Smooth muscle cell (in vitro differentiated cells): Measurements from ENCODE around the gene SLC19A3. TPM values are rescaled to one million over a fixed set of nuclear protein-coding genes. Genes with fewer than 3 reads are reported as not detected.

Experiments
- DNase-seq: peaks from one replicate; lab custom pipeline; 2025; ENCODE audit not compliant: unreplicated experiment; lab: John Stamatoyannopoulos, UW
- H2AFZ ChIP-seq: fragments of 200-600 bp; sonication (generic); 2 replicates; pipeline ENCODE4 v1.6.0; 2016; ENCODE audit warnings: antibody characterized with exemption, low read depth, mild to moderate bottlenecking
- H3F3A ChIP-seq: fragments of 200-600 bp; sonication (generic); 2 replicates; pipeline ENCODE4 v1.6.0; 2017; ENCODE audit warnings: antibody characterized with exemption, low read depth
- H3K27ac ChIP-seq: fragments of 200-600 bp; sonication (generic); 2 replicates; pipeline ENCODE4 v1.5.1; 2016; ENCODE audit warnings: low read depth, mild to moderate bottlenecking
- H3K27me3 ChIP-seq: fragments of 200-600 bp; sonication (generic); 2 replicates; pipeline ENCODE4 v1.6.1; 2016; ENCODE audit warnings: low read depth, mild to moderate bottlenecking
- H3K36me3 ChIP-seq: fragments of 200-600 bp; sonication (generic); 2 replicates; pipeline ENCODE4 v1.5.1; 2016; ENCODE audit warnings: low read depth
- H3K4me1 ChIP-seq: fragments of 200-600 bp; sonication (generic); 2 replicates; pipeline ENCODE4 v1.5.1; 2016; ENCODE audit warnings: low read depth
- H3K4me2 ChIP-seq: fragments of 200-600 bp; sonication (generic); 2 replicates; pipeline ENCODE4 v1.6.0; 2016; ENCODE audit warnings: mild to moderate bottlenecking
- H3K4me3 ChIP-seq: fragments of 200-600 bp; sonication (generic); 2 replicates; pipeline ENCODE4 v1.5.1; 2016; ENCODE audit warnings: mild to moderate bottlenecking
- H3K79me2 ChIP-seq: fragments of 200-600 bp; sonication (generic); 2 replicates; pipeline ENCODE4 v1.6.0; 2016; ENCODE audit warnings: low read depth, mild to moderate bottlenecking
- H3K9ac ChIP-seq: fragments of 200-600 bp; sonication (generic); 2 replicates; pipeline ENCODE4 v1.6.0; 2016; ENCODE audit warnings: low read depth
- H3K9me3 ChIP-seq: fragments of 200-600 bp; sonication (generic); replicated peaks from 2 replicates; pipeline ENCODE4 v1.5.1; 2016; ENCODE audit warnings: low read depth
- H4K20me1 ChIP-seq: fragments of 200-600 bp; sonication (generic); 2 replicates; pipeline ENCODE4 v1.6.0; 2016; ENCODE audit warnings: low read depth
- CTCF ChIP-seq: fragments of 200-600 bp; sonication (generic); IDR thresholded peaks from 2 replicates; pipeline ENCODE4 v1.5.1; 2017; ENCODE audit warnings: borderline replicate concordance, mild to moderate bottlenecking, antibody characterized with exemption; ENCODE audit not compliant: insufficient read depth, poor library complexity, severe bottlenecking
- WGBS: methylation state at CpG from one replicate; pipeline ENCODE4 v1.1.7; 2016; ENCODE audit warnings: low lambda C conversion rate; 5-methylcytosine and 5-hydroxymethylcytosine counted together
- polyA plus RNA-seq: library from polyadenylated mRNA; unstranded; fragments of >200 nt; fragmentation: Nextera tagmentation; extraction: Ambion mirVana; gene quantifications from 2 replicates; pipeline ENCODE4 v1.2.1, GENCODE V29; 2016
- total RNA-seq: library from RNA; depleted of rRNA; stranded (reverse); fragments of >200 nt; gene quantifications from 2 replicates; pipeline ENCODE4 v1.2.3, GENCODE V29; 2014

Gene SLC19A3
- total and polyA plus RNA-seq, 2 experiments from 2014 or later = 3.5 to 5.0 TPM

- no peak for DNase-seq
- Histone ChIP-seq H3K9me3 (no peaks in the 10 kb centered on the region), H3K4me1 (peaks cover 6% of the 10 kb centered on the region), H4K20me1 (no peaks in the 10 kb centered on the region), H3F3A (peaks cover 5% of the 10 kb centered on the region), H3K4me2 (no peak overlapping the region), H3K4me3 (no peak overlapping the region), H3K36me3 (no peaks in the 10 kb centered on the region), H3K9ac (peak overlapping the region; percentile 9), H3K27ac (peak overlapping the region; percentile 57), H3K27me3 (no peaks in the 10 kb centered on the region), H2AFZ (no peak overlapping the region), H3K79me2 (no peaks in the 10 kb centered on the region)
- TF ChIP-seq CTCF = no peak
- WGBS = 48% methylated on average over 8 of the region's 8 CpGs
Measured at GRCh38 chr2:227657199-227657845, 60.5 kb downstream of the SLC19A3 start.

DNA sequence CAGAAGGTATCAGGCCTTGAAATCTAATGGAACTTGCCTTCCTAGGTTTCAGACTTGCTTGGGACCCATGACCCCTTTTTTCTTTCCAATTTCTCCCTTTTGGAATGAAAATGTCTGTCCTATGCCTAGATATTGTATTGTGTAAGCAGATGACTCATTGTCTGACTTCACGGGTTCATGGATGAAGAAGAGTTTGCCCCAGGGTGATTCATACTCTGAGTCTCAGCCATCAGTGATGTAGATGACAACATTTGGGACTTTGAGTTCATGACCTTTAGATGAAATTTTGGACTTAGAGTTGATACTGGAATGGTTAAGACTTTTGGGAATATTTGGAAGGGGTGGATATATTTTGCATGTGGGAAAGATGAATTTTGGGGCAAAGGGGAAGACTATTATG is 62.4 kb downstream of the SLC19A3 start:
- no peak for DNase-seq
- H2AFZ ChIP-seq = no peak overlapping the region
- WGBS = 3% methylated on average over 1 of the region's 1 CpG
- H3K27me3 ChIP-seq = no peaks in the 10 kb centered on the region
- no peaks in the 10 kb centered on the region for H3K4me1 ChIP-seq
- no peak overlapping the region for H3K4me2 ChIP-seq
- H3K4me3 ChIP-seq = no peak overlapping the region
- H3K9ac ChIP-seq = peak overlapping the region; percentile 10
- TF ChIP-seq CTCF = no peak
- H4K20me1 ChIP-seq = no peaks in the 10 kb centered on the region
- no peaks in the 10 kb centered on the region for H3K9me3 ChIP-seq
- no peaks in the 10 kb centered on the region for H3K36me3 ChIP-seq
- H3K79me2 ChIP-seq = no peaks in the 10 kb centered on the region
- peaks cover 5% of the 10 kb centered on the region for H3F3A ChIP-seq
- peak overlapping the region; percentile 83 for H3K27ac ChIP-seq

GRCh38 chr2:227654426-227654825 is 63.4 kb downstream of the SLC19A3 start:
- Histone ChIP-seq H3K79me2 (no peaks in the 10 kb centered on the region), H4K20me1 (no peaks in the 10 kb centered on the region), H3K9me3 (no peaks in the 10 kb centered on the region), H3K27ac (no peak overlapping the region), H2AFZ (no peak overlapping the region), H3K4me1 (no peaks in the 10 kb centered on the region), H3K27me3 (no peaks in the 10 kb centered on the region), H3F3A (peaks cover 5% of the 10 kb centered on the region), H3K4me2 (no peak overlapping the region), H3K36me3 (no peaks in the 10 kb centered on the region), H3K4me3 (no peak overlapping the region), H3K9ac (no peak overlapping the region)
- DNase-seq = no peak
- 92% methylated on average over 1 of the region's 1 CpG for WGBS
- no peak for TF ChIP-seq CTCF

- Histone ChIP-seq H4K20me1 (no peaks in the 10 kb centered on the region), H3K4me1 (no peaks in the 10 kb centered on the region), H3K36me3 (no peaks in the 10 kb centered on the region), H2AFZ (peak overlapping the region; percentile 76), H3K4me2 (peak overlapping the region; percentile 19), H3K9me3 (no peaks in the 10 kb centered on the region), H3K79me2 (no peaks in the 10 kb centered on the region), H3K9ac (no peak overlapping the region), H3K4me3 (no peak overlapping the region), H3K27me3 (no peaks in the 10 kb centered on the region), H3K27ac (peak overlapping the region; percentile 56), H3F3A (peaks cover 5% of the 10 kb centered on the region)
- TF ChIP-seq CTCF = no peak
- DNase-seq = no peak
- 33% methylated on average over 4 of the region's 4 CpGs for WGBS
Measured at GRCh38 chr2:227653419-227653818, 64.4 kb downstream of the SLC19A3 start.
